A549 (cell line): Measurements from ENCODE around the gene SSC5D. TPM values are rescaled to one million over a fixed set of nuclear protein-coding genes. Genes with fewer than 3 reads are reported as not detected.

Experiments used
- ATAC-seq, 2 experiments: fragments of 200-7000 bp in 1 of 2; fragments of >200 bp in 1 of 2; cut with Nextera tagmentation in 1 of 2; cut with Tn5 transposase in 1 of 2; 3 replicates each; pipeline versions ENCODE4 v1.8.0 to v1.9.1; 2018 to 2020; ENCODE audit warnings: mild to moderate bottlenecking in 1 of 2, moderate library complexity in 1 of 2
- CTCF ChIA-PET: fragments of 300-600 bp; sonication (Branson Sonifier 250); formaldehyde crosslinking; extraction: SDS; loops from one replicate; lab custom pipeline; 2021; ENCODE audit warnings: antibody characterized with exemption, inconsistent platforms; lab: Yijun Ruan, JAX
- POLR2A ChIA-PET: fragments of 350-600 bp; formaldehyde crosslinking; extraction: SDS; loops from one replicate; lab custom pipeline; 2021; ENCODE audit warnings: antibody characterized with exemption, inconsistent platforms; lab: Yijun Ruan, JAX
- DNase-seq, 2 experiments: peaks; one replicate each; pipeline versions ENCODE4 v3.0.0 to v3.0.0-alpha.2; 2011 to 2016; ENCODE audit warnings: low read depth in 1 of 2, low spot score in 1 of 2
- FAIRE-seq: peaks from 2 replicates; lab custom pipeline; 2011; peaks lifted over from hg19 to GRCh38; lab: Jason Lieb, UNC
- H3K27ac ChIP-seq, 2 experiments: fragments of >200 bp; sonication (Bioruptor Twin); formaldehyde crosslinking; 3 replicates each; pipeline ENCODE4 v1.5.1; 2016 to 2017
- H3K4me1 ChIP-seq: fragments of >200 bp; sonication (Bioruptor Twin); formaldehyde crosslinking; 3 replicates; pipeline ENCODE4 v1.6.1; 2016
- H3K4me2 ChIP-seq: fragments of >200 bp; sonication (Bioruptor Twin); formaldehyde crosslinking; 3 replicates; pipeline ENCODE4 v1.6.1; 2016
- H3K4me3 ChIP-seq: fragments of >200 bp; sonication (Bioruptor Twin); formaldehyde crosslinking; 3 replicates; pipeline ENCODE4 v1.5.1; 2016
- H3K9me3 ChIP-seq: fragments of >200 bp; sonication (Bioruptor Twin); formaldehyde crosslinking; 3 replicates; pipeline ENCODE4 v1.6.1; 2016
- CHD4 ChIP-seq: fragments of 200-600 bp; sonication (generic); IDR thresholded peaks from 2 replicates; pipeline ENCODE4 v1.6.1; 2016; ENCODE audit warnings: antibody characterized with exemption, mild to moderate bottlenecking, borderline replicate concordance
- EHF ChIP-seq: fragments of 250-450 bp; sonication (Bioruptor Pico); IDR thresholded peaks from 2 replicates; pipeline ENCODE4 v1.5.0; 2020; ENCODE audit warnings: mild to moderate bottlenecking
- FOSB ChIP-seq: fragments of 250-450 bp; sonication (Bioruptor Pico); IDR thresholded peaks from 2 replicates; pipeline ENCODE4 v1.5.0; 2020; ENCODE audit warnings: mild to moderate bottlenecking, moderate library complexity
- FOXS1 ChIP-seq: fragments of 250-450 bp; sonication (Bioruptor Pico); IDR thresholded peaks from 2 replicates; pipeline ENCODE4 v1.5.0; 2020; ENCODE audit warnings: mild to moderate bottlenecking, moderate library complexity
- GATA3 ChIP-seq: IDR thresholded peaks from 2 replicates; pipeline ENCODE4 v1.6.1; 2012; ENCODE audit warnings: borderline replicate concordance
- JUN ChIP-seq, 2 experiments: fragments of >200 bp; sonication (Bioruptor Twin); formaldehyde crosslinking; IDR thresholded peaks; 2 replicates in 1 of 2; 3 replicates in 1 of 2; pipeline ENCODE4 v1.6.1; 2016 to 2017
- JUNB ChIP-seq: fragments of >200 bp; sonication (Bioruptor Twin); formaldehyde crosslinking; IDR thresholded peaks from 2 replicates; pipeline ENCODE4 v1.6.1; 2016
- KDM1A ChIP-seq: fragments of 200-600 bp; sonication (generic); IDR thresholded peaks from 2 replicates; pipeline ENCODE4 v1.6.1; 2016; ENCODE audit warnings: low read depth, mild to moderate bottlenecking
- MAFK ChIP-seq: fragments of 450-650 bp; IDR thresholded peaks from 2 replicates; pipeline ENCODE4 v1.6.1; 2014; ENCODE audit not compliant: partially characterized antibody
- NPAS2 ChIP-seq: fragments of 250-450 bp; sonication (Bioruptor Pico); IDR thresholded peaks from 2 replicates; pipeline ENCODE4 v1.8.0; 2022; ENCODE audit warnings: mild to moderate bottlenecking, moderate library complexity, borderline replicate concordance
- RAD21 ChIP-seq, 2 experiments: fragments of >200 bp in 1 of 2; sonication (Bioruptor Twin) in 1 of 2; formaldehyde crosslinking in 1 of 2; IDR thresholded peaks in 1 of 2; conservative IDR thresholded peaks in 1 of 2; 2 replicates in 1 of 2; 3 replicates in 1 of 2; pipeline ENCODE4 v1.6.1; 2012 to 2018; ENCODE audit warnings: inconsistent platforms in 1 of 2
- RCOR1 ChIP-seq: fragments of 150-350 bp; IDR thresholded peaks from 2 replicates; pipeline ENCODE4 v1.6.1; 2014; ENCODE audit warnings: antibody characterized with exemption, low read length, low read depth
- SREBF2 ChIP-seq: fragments of 450-650 bp; IDR thresholded peaks from 2 replicates; pipeline ENCODE4 v1.6.1; 2014; ENCODE audit warnings: mild to moderate bottlenecking, moderate library complexity
- TFCP2L1 ChIP-seq: fragments of 250-450 bp; sonication (Bioruptor Pico); IDR thresholded peaks from 2 replicates; pipeline ENCODE4 v1.5.0; 2021; ENCODE audit warnings: mild to moderate bottlenecking
- ZFP36 ChIP-seq: fragments of 450-650 bp; IDR thresholded peaks from 2 replicates; pipeline ENCODE4 v1.6.1; 2014; ENCODE audit warnings: borderline replicate concordance; ENCODE audit not compliant: partially characterized antibody
- WGBS: methylation state at CpG from one replicate; pipeline ENCODE4 v1.1.6; 2017; ENCODE audit errors: missing lambda C conversion rate; 5-methylcytosine and 5-hydroxymethylcytosine counted together
- polyA plus RNA-seq, 4 experiments: library from polyadenylated mRNA; depleted of rRNA in 3 of 4; stranded (reverse); fragments of >200 nt; fragmentation: RNase III in 1 of 4; extraction: RNeasy Plus Mini Kit Qiagen cat#74134 plus additional on column Dnase treatment in 1 of 4; gene quantifications; 2 replicates in 3 of 4; 3 replicates in 1 of 4; pipeline ENCODE4 v1.2.3, GENCODE V29; 2011 to 2017
- TF ChIP-seq, protein P1 (sequence below): fragments of 250-450 bp; sonication (Bioruptor Pico); IDR thresholded peaks from 2 replicates; pipeline ENCODE4 v1.5.0; 2021; ENCODE audit warnings: mild to moderate bottlenecking, moderate library complexity, borderline replicate concordance
- TF ChIP-seq, protein P2 (sequence below): IDR thresholded peaks from 2 replicates; pipeline ENCODE4 v1.6.1; 2012

Gene SSC5D
- polyA plus RNA-seq, 2 of the 4 experiments (the other 2 are of a cell fraction), result 0.22 to 1.5 TPM

DNA sequence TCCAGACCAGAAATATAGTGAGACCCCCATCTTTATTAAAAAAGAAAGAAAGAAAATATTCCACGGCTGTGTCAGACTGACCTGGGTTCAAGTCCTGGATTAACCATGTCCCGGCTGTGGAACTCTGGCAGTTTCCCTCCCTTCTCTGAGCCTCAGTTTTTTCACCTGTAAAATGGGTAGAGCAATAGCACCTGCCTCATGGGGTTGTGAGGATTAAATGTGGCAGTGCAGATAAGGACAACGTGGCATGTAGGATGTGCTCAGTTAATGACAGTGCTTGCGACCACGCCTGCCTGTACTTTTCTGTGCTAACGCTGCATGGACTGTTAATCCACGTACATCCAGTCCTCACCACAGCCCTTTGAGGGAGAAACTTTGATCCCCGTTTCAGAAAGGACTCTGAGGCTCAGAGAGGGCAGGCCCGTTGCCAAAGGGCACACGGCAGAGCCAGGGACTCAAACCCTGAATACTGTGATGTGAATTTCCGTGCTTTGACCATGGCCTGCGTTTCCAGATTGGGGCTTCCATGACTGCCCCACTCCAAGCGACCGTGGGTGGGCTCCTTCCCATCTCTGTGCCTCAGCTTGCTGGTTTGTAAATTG lies 32.6 kb downstream of the SSC5D start:
- Histone ChIP-seq H3K9me3 (no peaks in the 10 kb centered on the region), H3K4me2 (no peak overlapping the region), H3K27ac (peak overlapping the region; percentile 18 to 65; a peak in 4 of 6 replicates), H3K4me1 (peaks cover 34% of the 10 kb centered on the region), H3K4me3 (no peak overlapping the region)
- no peak for DNase-seq
- ATAC-seq, result no peak
- WGBS, result 84% methylated on average over 14 of the region's 14 CpGs
- FAIRE-seq, result no peak
- no peak for TF ChIP-seq SREBF2
- TF ChIP-seq, protein P1, sequence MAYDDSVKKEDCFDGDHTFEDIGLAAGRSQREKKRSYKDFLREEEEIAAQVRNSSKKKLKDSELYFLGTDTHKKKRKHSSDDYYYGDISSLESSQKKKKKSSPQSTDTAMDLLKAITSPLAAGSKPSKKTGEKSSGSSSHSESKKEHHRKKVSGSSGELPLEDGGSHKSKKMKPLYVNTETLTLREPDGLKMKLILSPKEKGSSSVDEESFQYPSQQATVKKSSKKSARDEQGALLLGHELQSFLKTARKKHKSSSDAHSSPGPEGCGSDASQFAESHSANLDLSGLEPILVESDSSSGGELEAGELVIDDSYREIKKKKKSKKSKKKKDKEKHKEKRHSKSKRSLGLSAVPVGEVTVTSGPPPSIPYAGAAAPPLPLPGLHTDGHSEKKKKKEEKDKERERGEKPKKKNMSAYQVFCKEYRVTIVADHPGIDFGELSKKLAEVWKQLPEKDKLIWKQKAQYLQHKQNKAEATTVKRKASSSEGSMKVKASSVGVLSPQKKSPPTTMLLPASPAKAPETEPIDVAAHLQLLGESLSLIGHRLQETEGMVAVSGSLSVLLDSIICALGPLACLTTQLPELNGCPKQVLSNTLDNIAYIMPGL (CRISPR knock-in tag), result no peak
- TF ChIP-seq RCOR1, result no peak
- no peak for TF ChIP-seq JUNB
- TF ChIP-seq MAFK, result no peak
- TF ChIP-seq FOSB (CRISPR knock-in tag), result no peak
- no peak for TF ChIP-seq GATA3
- peak; percentile 64; the same call in 1 of the 2 replicates for TF ChIP-seq CHD4
- no peak for TF ChIP-seq EHF
- peak; percentile 71; the same call in 1 of the 2 replicates for TF ChIP-seq KDM1A
- TF ChIP-seq TFCP2L1 (CRISPR knock-in tag), result no peak
- TF ChIP-seq NPAS2 (CRISPR knock-in tag), result no peak
- ChIA-PET POLR2A (interaction anchor here (0.6 to 1.3 kb wide), 3 partner anchors 61 to 79 kb away, joined by 4 to 13 read pairs (median 4); partner anchors contain the start of genes FIZ1 and ZNF524), CTCF (interaction anchor here (1.0 to 1.3 kb wide), 4 partner anchors 15 to 86 kb away, joined by 3 to 9 read pairs (median 5); partner anchors contain the start of gene ZNF865)

DNA sequence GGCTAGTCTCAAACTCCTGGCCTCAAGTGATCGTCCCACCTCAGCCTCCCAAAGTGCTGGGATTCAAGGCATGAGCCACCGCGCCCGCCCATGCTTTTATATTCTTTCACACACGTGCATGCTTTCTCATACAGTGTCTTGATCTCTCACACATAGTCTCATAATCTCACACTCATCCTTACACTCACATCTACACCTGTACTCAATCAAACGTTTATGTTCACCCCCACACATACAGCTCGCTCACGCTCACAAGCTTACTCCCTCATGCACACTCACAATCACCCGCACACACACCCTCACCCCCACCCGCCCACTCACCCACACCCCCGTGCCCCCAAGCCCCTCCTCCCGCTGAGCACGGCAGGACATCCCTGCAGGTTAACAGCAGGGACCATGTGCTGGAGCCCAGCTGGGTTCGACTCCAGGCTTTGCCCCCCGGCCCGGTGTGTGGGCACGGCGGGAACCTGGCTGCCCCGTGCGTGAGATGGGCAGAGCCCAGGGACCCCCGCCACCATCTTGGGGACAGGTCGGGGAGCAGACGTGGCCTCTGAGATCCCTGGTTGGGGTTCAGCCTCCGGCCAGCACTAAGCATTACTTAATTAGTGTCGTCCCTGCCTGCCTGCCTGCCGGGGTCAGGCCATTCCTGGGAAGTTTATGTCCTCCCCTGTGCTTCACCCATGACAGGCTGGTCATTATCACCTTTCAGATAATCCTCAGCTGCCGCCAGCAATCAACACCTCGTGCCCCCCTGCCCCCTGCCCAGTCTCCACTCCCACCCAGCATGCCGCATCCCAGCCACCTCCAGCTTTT lies 37.3 kb downstream of the SSC5D start:
- 65% methylated on average over 18 of the region's 29 CpGs for WGBS
- ChIA-PET POLR2A (interaction anchor here (0.6 to 1.7 kb wide), 8 partner anchors 22 to 99 kb away, joined by 3 to 13 read pairs (median 6); partner anchors contain the start of genes FIZ1, ZNF784 and ZNF865), CTCF (interaction anchor here (0.9 to 2.8 kb wide), 12 partner anchors 8 to 128 kb away, joined by 3 to 13 read pairs (median 5); partner anchors contain the start of gene ZNF865)
- Histone ChIP-seq H3K9me3 (no peaks in the 10 kb centered on the region), H3K27ac (peak overlapping the region; percentile 64 to 78), H3K4me2 (peak overlapping the region; percentile 67), H3K4me3 (no peak overlapping the region), H3K4me1 (peaks cover 53% of the 10 kb centered on the region)
- peak; percentile 1 to 4; a peak in 1 of 6 replicates for ATAC-seq
- no peak for DNase-seq
- no peak for FAIRE-seq
- TF ChIP-seq, protein P2, sequence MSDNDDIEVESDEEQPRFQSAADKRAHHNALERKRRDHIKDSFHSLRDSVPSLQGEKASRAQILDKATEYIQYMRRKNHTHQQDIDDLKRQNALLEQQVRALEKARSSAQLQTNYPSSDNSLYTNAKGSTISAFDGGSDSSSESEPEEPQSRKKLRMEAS, result no peak
- TF ChIP-seq JUNB, result no peak
- no peak for TF ChIP-seq ZFP36
- 0 out of 5 replicates have a peak, but pooled peaks of 1 of the 2 experiments have one; percentile 6 for TF ChIP-seq JUN (IDR thresholded peaks at IDR 0.05)
- no peak for TF ChIP-seq RAD21 (conservative IDR thresholded peaks at IDR 0.05 in 1 of 2, IDR thresholded peaks at IDR 0.05 in 1 of 2)
- no peak for TF ChIP-seq FOSB (CRISPR knock-in tag)
- no peak for TF ChIP-seq FOXS1 (CRISPR knock-in tag)
